Astrocyte (in vitro differentiated cells and primary cell): ENCODE data around the gene FGF23. TPM values are rescaled to one million over a fixed set of nuclear protein-coding genes. Genes with fewer than 3 reads are reported as not detected.

Experiments used
- DNase-seq: peaks from one replicate; pipeline ENCODE4 v3.0.0-alpha.2; 2010; ENCODE audit warnings: low read depth
- FAIRE-seq: peaks from 2 replicates; lab custom pipeline; 2011; peaks lifted over from hg19 to GRCh38; lab: Jason Lieb, UNC
- H2AFZ ChIP-seq: 2 replicates; pipeline ENCODE4 v1.6.0; 2012; ENCODE audit warnings: low read depth, low read length, inconsistent platforms
- H3K27ac ChIP-seq: 2 replicates; pipeline ENCODE4 v1.5.1; 2011; ENCODE audit warnings: low read depth, low read length, inconsistent platforms
- H3K27me3 ChIP-seq: 2 replicates; pipeline ENCODE4 v1.6.0; 2011; ENCODE audit warnings: low read length, inconsistent platforms; ENCODE audit not compliant: insufficient read depth
- H3K36me3 ChIP-seq: 2 replicates; pipeline ENCODE4 v1.5.1; 2011; ENCODE audit warnings: low read length, inconsistent platforms; ENCODE audit not compliant: insufficient read depth
- H3K4me1 ChIP-seq: 2 replicates; pipeline ENCODE4 v1.5.1; 2011; ENCODE audit warnings: low read length, inconsistent platforms; ENCODE audit not compliant: insufficient read depth
- H3K4me2 ChIP-seq: 2 replicates; pipeline ENCODE4 v1.6.0; 2012; ENCODE audit warnings: low read length, inconsistent platforms
- H3K4me3 ChIP-seq: 2 replicates; pipeline ENCODE4 v1.5.1; 2011; ENCODE audit warnings: low read depth, mild to moderate bottlenecking, low read length, inconsistent platforms; ENCODE audit not compliant: insufficient read depth
- H3K79me2 ChIP-seq: 2 replicates; pipeline ENCODE4 v1.6.0; 2012; ENCODE audit warnings: mild to moderate bottlenecking, low read length, inconsistent platforms; ENCODE audit not compliant: insufficient read depth
- H3K9ac ChIP-seq: 2 replicates; pipeline ENCODE4 v1.6.0; 2012; ENCODE audit warnings: mild to moderate bottlenecking, low read length, inconsistent platforms
- H3K9me3 ChIP-seq: 2 replicates; pipeline ENCODE4 v1.5.1; 2012; ENCODE audit warnings: low read depth, mild to moderate bottlenecking, low read length, inconsistent platforms; ENCODE audit not compliant: insufficient read depth
- H4K20me1 ChIP-seq: 2 replicates; pipeline ENCODE4 v1.6.0; 2012; ENCODE audit warnings: low read length, inconsistent platforms; ENCODE audit not compliant: insufficient read depth
- H3K27ac Mint-ChIP-seq: one replicate; pipeline ENCODE4 v1.8.0; 2021; ENCODE audit warnings: mild to moderate bottlenecking, mixed read lengths; ENCODE audit not compliant: unreplicated experiment
- H3K27me3 Mint-ChIP-seq: one replicate; pipeline ENCODE4 v1.8.0; 2021; ENCODE audit warnings: low read depth, mixed read lengths; ENCODE audit not compliant: unreplicated experiment
- H3K36me3 Mint-ChIP-seq: one replicate; pipeline ENCODE4 v1.8.0; 2021; ENCODE audit warnings: low read depth, mixed read lengths; ENCODE audit not compliant: unreplicated experiment
- H3K4me1 Mint-ChIP-seq: one replicate; pipeline ENCODE4 v1.8.0; 2021; ENCODE audit warnings: low read depth, mixed read lengths; ENCODE audit not compliant: unreplicated experiment
- H3K4me3 Mint-ChIP-seq: one replicate; pipeline ENCODE4 v1.8.0; 2021; ENCODE audit warnings: mild to moderate bottlenecking, moderate library complexity, mixed read lengths; ENCODE audit not compliant: unreplicated experiment
- H3K9me3 Mint-ChIP-seq: one replicate; pipeline ENCODE4 v1.8.0; 2021; ENCODE audit warnings: mild to moderate bottlenecking, mixed read lengths; ENCODE audit not compliant: unreplicated experiment
- EZH2 ChIP-seq: IDR thresholded peaks from 2 replicates; pipeline ENCODE4 v1.6.1; 2012; ENCODE audit warnings: mild to moderate bottlenecking, low read length, inconsistent platforms; ENCODE audit not compliant: insufficient read depth
- total RNA-seq: library from RNA; stranded (reverse); gene quantifications from 2 replicates; pipeline ENCODE4 v1.2.1, GENCODE V29; 2021
- TF ChIP-seq, protein P1 (sequence below): IDR thresholded peaks from 2 replicates; pipeline ENCODE4 v1.5.1; 2011; ENCODE audit warnings: low read depth, mild to moderate bottlenecking, inconsistent platforms, low read length, moderate library complexity; ENCODE audit not compliant: insufficient read depth

Gene FGF23
- total RNA-seq, 1 donor from 2014 or later: not detected

DNA sequence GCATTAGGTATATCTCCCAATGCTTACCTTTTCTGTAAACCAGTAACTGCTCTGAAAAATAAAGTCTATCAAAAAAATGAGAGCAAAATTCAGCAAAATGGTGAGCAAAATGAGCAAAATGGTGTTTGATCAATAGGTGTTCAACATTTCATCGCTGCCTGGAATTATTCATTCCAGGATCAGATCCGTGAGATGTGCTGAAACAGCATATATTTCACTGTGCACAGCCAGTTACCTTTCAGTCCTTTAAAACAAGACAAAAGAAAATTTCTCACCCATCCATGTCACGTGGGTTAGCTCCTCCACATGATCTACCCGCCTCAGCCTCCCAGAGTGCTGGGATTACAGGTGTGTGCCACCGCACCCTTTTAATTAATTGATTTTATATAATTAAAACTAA is 8.1 kb upstream of the FGF23 start:
- Histone ChIP-seq H3K4me3 (no peak overlapping the region), H3K36me3 (no peaks in the 10 kb centered on the region), H3K4me1 (no peaks in the 10 kb centered on the region), H2AFZ (no peak overlapping the region), H4K20me1 (no peaks in the 10 kb centered on the region), H3K27ac (no peak overlapping the region), H3K79me2 (no peaks in the 10 kb centered on the region), H3K27me3 (no peaks in the 10 kb centered on the region), H3K4me2 (no peak overlapping the region), H3K9me3 (no peaks in the 10 kb centered on the region), H3K9ac (no peak overlapping the region)
- H3K27ac Mint-ChIP-seq: no peak overlapping the region
- no peak overlapping the region for H3K4me3 Mint-ChIP-seq
- H3K27me3 Mint-ChIP-seq: peaks cover 17% of the 10 kb centered on the region
- DNase-seq (no peak), FAIRE-seq (no peak)
- TF ChIP-seq, protein P1, sequence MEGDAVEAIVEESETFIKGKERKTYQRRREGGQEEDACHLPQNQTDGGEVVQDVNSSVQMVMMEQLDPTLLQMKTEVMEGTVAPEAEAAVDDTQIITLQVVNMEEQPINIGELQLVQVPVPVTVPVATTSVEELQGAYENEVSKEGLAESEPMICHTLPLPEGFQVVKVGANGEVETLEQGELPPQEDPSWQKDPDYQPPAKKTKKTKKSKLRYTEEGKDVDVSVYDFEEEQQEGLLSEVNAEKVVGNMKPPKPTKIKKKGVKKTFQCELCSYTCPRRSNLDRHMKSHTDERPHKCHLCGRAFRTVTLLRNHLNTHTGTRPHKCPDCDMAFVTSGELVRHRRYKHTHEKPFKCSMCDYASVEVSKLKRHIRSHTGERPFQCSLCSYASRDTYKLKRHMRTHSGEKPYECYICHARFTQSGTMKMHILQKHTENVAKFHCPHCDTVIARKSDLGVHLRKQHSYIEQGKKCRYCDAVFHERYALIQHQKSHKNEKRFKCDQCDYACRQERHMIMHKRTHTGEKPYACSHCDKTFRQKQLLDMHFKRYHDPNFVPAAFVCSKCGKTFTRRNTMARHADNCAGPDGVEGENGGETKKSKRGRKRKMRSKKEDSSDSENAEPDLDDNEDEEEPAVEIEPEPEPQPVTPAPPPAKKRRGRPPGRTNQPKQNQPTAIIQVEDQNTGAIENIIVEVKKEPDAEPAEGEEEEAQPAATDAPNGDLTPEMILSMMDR: no peak
- no peak for TF ChIP-seq EZH2
- peaks cover under 1% of the 10 kb centered on the region for H3K4me1 Mint-ChIP-seq
- H3K36me3 Mint-ChIP-seq: no peaks in the 10 kb centered on the region
- H3K9me3 Mint-ChIP-seq: peaks cover 3% of the 10 kb centered on the region

DNA sequence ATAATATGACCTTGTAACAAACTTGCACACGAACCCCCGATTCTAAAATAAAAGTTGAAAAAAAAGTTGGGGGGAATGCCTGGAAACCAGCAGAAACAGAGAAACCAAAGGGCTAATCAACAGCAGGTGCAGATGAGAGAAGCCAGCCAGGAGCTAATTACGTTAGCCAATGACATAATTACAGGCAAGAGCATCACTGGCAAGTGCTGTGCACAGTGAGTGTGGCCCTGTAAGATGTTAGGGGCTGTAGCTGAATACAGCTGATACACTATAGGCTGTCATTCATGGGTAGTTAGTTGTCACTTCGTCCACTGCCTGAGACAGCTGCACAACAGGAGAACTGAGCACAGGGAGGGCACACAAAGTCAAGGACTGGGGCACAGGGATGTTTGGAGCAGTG is 7.3 kb upstream of the FGF23 start:
- no peaks in the 10 kb centered on the region for H3K36me3 ChIP-seq
- no peaks in the 10 kb centered on the region for H4K20me1 ChIP-seq
- no peak overlapping the region for H3K27ac ChIP-seq
- Mint-ChIP-seq H3K9me3 (peaks cover 3% of the 10 kb centered on the region), H3K4me3 (no peak overlapping the region), H3K27me3 (peaks cover 16% of the 10 kb centered on the region), H3K4me1 (no peaks in the 10 kb centered on the region), H3K27ac (no peak overlapping the region), H3K36me3 (no peaks in the 10 kb centered on the region)
- H3K4me1 ChIP-seq: no peaks in the 10 kb centered on the region
- H3K9me3 ChIP-seq: no peaks in the 10 kb centered on the region
- no peak for DNase-seq
- H3K4me2 ChIP-seq: no peak overlapping the region
- no peaks in the 10 kb centered on the region for H3K27me3 ChIP-seq
- H3K9ac ChIP-seq: no peak overlapping the region
- H3K4me3 ChIP-seq: no peak overlapping the region
- no peak for FAIRE-seq
- H2AFZ ChIP-seq: no peak overlapping the region
- TF ChIP-seq EZH2: no peak
- TF ChIP-seq, protein P1: no peak
- H3K79me2 ChIP-seq: no peaks in the 10 kb centered on the region

- no peak overlapping the region for H3K4me3 Mint-ChIP-seq
- FAIRE-seq: no peak
- TF ChIP-seq, protein P1: no peak
- no peak for TF ChIP-seq EZH2
Measured at GRCh38 chr12:4383304-4383865, 3.9 kb upstream of the FGF23 start.

More at GRCh38 chr12:4383304-4383865, 3.9 kb upstream of the FGF23 start:
- Mint-ChIP-seq H3K27me3 (peaks cover 31% of the 10 kb centered on the region), H3K36me3 (no peaks in the 10 kb centered on the region), H3K9me3 (no peaks in the 10 kb centered on the region), H3K27ac (no peak overlapping the region), H3K4me1 (no peaks in the 10 kb centered on the region)
- no peak overlapping the region for H3K4me2 ChIP-seq
- H2AFZ ChIP-seq: no peak overlapping the region
- H4K20me1 ChIP-seq: no peaks in the 10 kb centered on the region
- H3K27ac ChIP-seq: no peak overlapping the region
- H3K9ac ChIP-seq: no peak overlapping the region
- no peaks in the 10 kb centered on the region for H3K36me3 ChIP-seq
- H3K4me3 ChIP-seq: no peak overlapping the region
- no peaks in the 10 kb centered on the region for H3K9me3 ChIP-seq
- no peak for DNase-seq
- no peaks in the 10 kb centered on the region for H3K79me2 ChIP-seq
- no peaks in the 10 kb centered on the region for H3K4me1 ChIP-seq
- peaks cover 2% of the 10 kb centered on the region for H3K27me3 ChIP-seq
